Keratinocyte (primary cell): ENCODE data around the gene FAM3A. TPM values are rescaled to one million over a fixed set of nuclear protein-coding genes. Genes with fewer than 3 reads are reported as not detected.

Experiments
- DNase-seq: peaks from one replicate; pipeline ENCODE4 v3.0.0-alpha.2; 2011; ENCODE audit warnings: low read depth, missing footprints, low spot score
- FAIRE-seq: peaks from 2 replicates; lab custom pipeline; 2011; peaks lifted over from hg19 to GRCh38; lab: Jason Lieb, UNC
- H2AFZ ChIP-seq: 2 replicates; pipeline ENCODE4 v1.6.0; 2012; ENCODE audit warnings: low read length, control low read depth, inconsistent platforms; ENCODE audit not compliant: control insufficient read depth
- H3K27ac ChIP-seq: 2 replicates; pipeline ENCODE4 v1.5.1; 2011; ENCODE audit warnings: low read length; ENCODE audit not compliant: control insufficient read depth, insufficient read depth
- H3K27me3 ChIP-seq: 3 replicates; pipeline ENCODE4 v1.6.0; 2011; ENCODE audit warnings: low read length; ENCODE audit not compliant: control insufficient read depth, insufficient read depth; ENCODE audit errors: extremely low read depth
- H3K36me3 ChIP-seq, 2 experiments: 2 replicates in 1 of 2; 3 replicates in 1 of 2; pipeline ENCODE4 v1.5.1; 2011; ENCODE audit warnings: low read length in 2 of 2, mild to moderate bottlenecking in 1 of 2; ENCODE audit not compliant: control insufficient read depth in 2 of 2, insufficient read depth in 2 of 2; ENCODE audit errors: extremely low read depth in 1 of 2
- H3K4me1 ChIP-seq: 3 replicates; pipeline ENCODE4 v1.5.1; 2011; ENCODE audit warnings: low read length; ENCODE audit not compliant: control insufficient read depth, insufficient read depth; ENCODE audit errors: extremely low read depth
- H3K4me2 ChIP-seq: 3 replicates; pipeline ENCODE4 v1.6.0; 2011; ENCODE audit warnings: low read depth, low read length; ENCODE audit not compliant: control insufficient read depth, insufficient read depth; ENCODE audit errors: extremely low read depth
- H3K4me3 ChIP-seq, 3 experiments: fragments of 200-600 bp in 1 of 3; sonication (generic) in 1 of 3; 2 replicates in 2 of 3; 3 replicates in 1 of 3; pipeline ENCODE4 v1.5.1; 2011 to 2016; ENCODE audit warnings: low read length in 3 of 3, mild to moderate bottlenecking in 3 of 3, control low read depth in 2 of 3, inconsistent platforms in 1 of 3, low read depth in 1 of 3, mixed read lengths in 1 of 3, mixed run types in 1 of 3, moderate library complexity in 1 of 3; ENCODE audit not compliant: control insufficient read depth in 2 of 3, insufficient read depth in 2 of 3; ENCODE audit errors: extremely low read depth in 1 of 3
- H3K79me2 ChIP-seq: 2 replicates; pipeline ENCODE4 v1.6.0; 2012; ENCODE audit warnings: low read length; ENCODE audit not compliant: control insufficient read depth, insufficient read depth
- H3K9ac ChIP-seq: 3 replicates; pipeline ENCODE4 v1.6.0; 2011; ENCODE audit warnings: low read length; ENCODE audit not compliant: control insufficient read depth, insufficient read depth; ENCODE audit errors: extremely low read depth
- H3K9me1 ChIP-seq: 3 replicates; pipeline ENCODE4 v1.6.0; 2011; ENCODE audit warnings: low read length; ENCODE audit not compliant: control insufficient read depth, insufficient read depth; ENCODE audit errors: extremely low read depth
- H3K9me3 ChIP-seq: 2 replicates; pipeline ENCODE4 v1.5.1; 2012; ENCODE audit warnings: low read depth, low read length; ENCODE audit not compliant: control insufficient read depth
- H4K20me1 ChIP-seq: 3 replicates; pipeline ENCODE4 v1.6.0; 2011; ENCODE audit warnings: low read length; ENCODE audit not compliant: control insufficient read depth, insufficient read depth; ENCODE audit errors: extremely low read depth
- CTCF ChIP-seq, 3 experiments: IDR thresholded peaks in 1 of 3; conservative IDR thresholded peaks in 1 of 3; optimal IDR thresholded peaks in 1 of 3; 2 replicates in 2 of 3; 3 replicates in 1 of 3; pipeline versions ENCODE3 to v1.5.1; 2011; ENCODE audit warnings: low read length in 3 of 3, mild to moderate bottlenecking in 3 of 3, moderate library complexity in 2 of 3, control low read depth in 1 of 3, inconsistent platforms in 1 of 3; ENCODE audit not compliant: insufficient read depth in 2 of 3; ENCODE audit errors: extremely low read depth in 1 of 3
- EZH2 ChIP-seq: IDR thresholded peaks from one replicate; pipeline ENCODE4 v1.6.1; 2012; ENCODE audit warnings: inconsistent platforms, mild to moderate bottlenecking, low read length, moderate library complexity
- dilution Hi-C: fragments of 300-500 bp; cut with MboI; formaldehyde crosslinking; loops from one replicate; pipeline ENCODE4 v1.7.0; 2020; ENCODE audit warnings: low sequenced_read_pairs; ENCODE audit not compliant: extremely low pct_ligation_motif_present
- polyA plus RNA-seq, 5 experiments: library from polyadenylated mRNA; depleted of rRNA in 3 of 5; stranded (reverse) in 3 of 5; stranded (forward) in 1 of 5; unstranded in 1 of 5; fragments of >200 nt; gene quantifications; 1 replicate in 1 of 5; 2 replicates in 3 of 5; 3 replicates in 1 of 5; pipeline versions ENCODE4 v1.2.1 to v1.2.3, GENCODE V29; 2011 to 2012; ENCODE audit warnings: missing spikeins in 2 of 5, low read depth in 1 of 5, low replicate concordance in 1 of 5

FAM3A gene
- polyA plus RNA-seq, 1 donor (not counting 4 experiments of a cell fraction or from before 2014, with no cell fraction given), result 15.8 TPM

GRCh38 chrX:154472685-154473632 is 43.1 kb downstream of the FAM3A start:
- TF ChIP-seq CTCF (optimal IDR thresholded peaks at IDR 0.05 in 1 of 3, IDR thresholded peaks at IDR 0.05 in 1 of 3, conservative IDR thresholded peaks at IDR 0.05 in 1 of 3; ENCODE audit: extremely low read depth in 1 of 3, insufficient read depth in 2 of 3, low read length in 3 of 3) (no peak), EZH2 (no peak)
- no peaks in the 10 kb centered on the region for H4K20me1 ChIP-seq
- DNase-seq (no peak), FAIRE-seq (no peak)
- H2AFZ ChIP-seq, result no peak overlapping the region
- H3K79me2 ChIP-seq, result no peaks in the 10 kb centered on the region
- no peaks in the 10 kb centered on the region for H3K9me1 ChIP-seq
- no peak overlapping the region for H3K9ac ChIP-seq
- H3K4me1 ChIP-seq, result no peaks in the 10 kb centered on the region
- peaks cover 2% of the 10 kb centered on the region for H3K9me3 ChIP-seq
- no peak overlapping the region for H3K4me2 ChIP-seq
- dilution Hi-C loops, result no loop called here
- no peak overlapping the region for H3K27ac ChIP-seq
- H3K27me3 ChIP-seq, result no peaks in the 10 kb centered on the region
- no peak overlapping the region for H3K4me3 ChIP-seq
- H3K36me3 ChIP-seq, result peaks cover 0 to 5% of the 10 kb centered on the region in 2 experiments

GRCh38 chrX:154471839-154472684 is 44.0 kb downstream of the FAM3A start:
- Histone ChIP-seq H3K9ac (no peak overlapping the region), H3K4me1 (no peaks in the 10 kb centered on the region), H3K36me3 (peaks cover 0 to 5% of the 10 kb centered on the region in 2 experiments), H3K9me3 (peaks cover 2% of the 10 kb centered on the region), H2AFZ (no peak overlapping the region), H3K4me3 (no peak overlapping the region), H3K27me3 (no peaks in the 10 kb centered on the region), H3K9me1 (no peaks in the 10 kb centered on the region), H4K20me1 (no peaks in the 10 kb centered on the region), H3K79me2 (no peaks in the 10 kb centered on the region), H3K4me2 (no peak overlapping the region), H3K27ac (no peak overlapping the region)
- DNase-seq (no peak), FAIRE-seq (no peak)
- TF ChIP-seq CTCF (optimal IDR thresholded peaks at IDR 0.05 in 1 of 3, IDR thresholded peaks at IDR 0.05 in 1 of 3, conservative IDR thresholded peaks at IDR 0.05 in 1 of 3; ENCODE audit: extremely low read depth in 1 of 3, insufficient read depth in 2 of 3, low read length in 3 of 3) (no peak), EZH2 (no peak)
- dilution Hi-C loops, result no loop called here
